IPS-15b (cell line): ENCODE data around the gene LMTK2.

Experiments
- H3K27me3 ChIP-seq: one replicate; pipeline ENCODE4 v1.6.1; 2013; ENCODE audit warnings: low read length; ENCODE audit not compliant: control insufficient read depth, insufficient read depth
- H3K36me3 ChIP-seq: one replicate; pipeline ENCODE4 v1.6.1; 2013; ENCODE audit warnings: low read length; ENCODE audit not compliant: control insufficient read depth, insufficient read depth
- H3K4me1 ChIP-seq: one replicate; pipeline ENCODE4 v1.6.1; 2013; ENCODE audit warnings: mild to moderate bottlenecking, low read length; ENCODE audit not compliant: control insufficient read depth, insufficient read depth
- H3K4me3 ChIP-seq: one replicate; pipeline ENCODE4 v1.5.1; 2013; ENCODE audit warnings: low read depth, low read length
- H3K9ac ChIP-seq: one replicate; pipeline ENCODE4 v1.6.1; 2013; ENCODE audit warnings: low read depth, mild to moderate bottlenecking, low read length
- H3K9me3 ChIP-seq: one replicate; pipeline ENCODE4 v1.6.1; 2013; ENCODE audit warnings: mild to moderate bottlenecking, low read length; ENCODE audit not compliant: control insufficient read depth, insufficient read depth

Gene LMTK2

GRCh38 chr7:98149116-98149692, 42.5 kb downstream of the LMTK2 start:
- H3K27me3 ChIP-seq = no peaks in the 10 kb centered on the region
- no peaks in the 10 kb centered on the region for H3K36me3 ChIP-seq
- no peak overlapping the region for H3K4me3 ChIP-seq
- no peak overlapping the region for H3K9ac ChIP-seq
- H3K4me1 ChIP-seq = no peaks in the 10 kb centered on the region
- no peaks in the 10 kb centered on the region for H3K9me3 ChIP-seq

- H3K36me3 ChIP-seq = peaks cover 3% of the 10 kb centered on the region
- H3K9ac ChIP-seq = no peak overlapping the region
- no peaks in the 10 kb centered on the region for H3K27me3 ChIP-seq
- no peaks in the 10 kb centered on the region for H3K9me3 ChIP-seq
- no peaks in the 10 kb centered on the region for H3K4me1 ChIP-seq
- H3K4me3 ChIP-seq = no peak overlapping the region
Observed at GRCh38 chr7:98151884-98152283, 45.2 kb downstream of the LMTK2 start.

- no peaks in the 10 kb centered on the region for H3K4me1 ChIP-seq
- no peak overlapping the region for H3K4me3 ChIP-seq
- no peaks in the 10 kb centered on the region for H3K9me3 ChIP-seq
- no peak overlapping the region for H3K9ac ChIP-seq
- peaks cover 4% of the 10 kb centered on the region for H3K36me3 ChIP-seq
- H3K27me3 ChIP-seq = no peaks in the 10 kb centered on the region
Observed at GRCh38 chr7:98156700-98157099, 50.0 kb downstream of the LMTK2 start.

GRCh38 chr7:98157761-98158160, 51.1 kb downstream of the LMTK2 start:
- peaks cover 4% of the 10 kb centered on the region for H3K36me3 ChIP-seq
- H3K4me3 ChIP-seq = no peak overlapping the region
- no peaks in the 10 kb centered on the region for H3K4me1 ChIP-seq
- H3K27me3 ChIP-seq = no peaks in the 10 kb centered on the region
- no peak overlapping the region for H3K9ac ChIP-seq
- no peaks in the 10 kb centered on the region for H3K9me3 ChIP-seq

GRCh38 chr7:98162758-98163157, 56.1 kb downstream of the LMTK2 start:
- no peaks in the 10 kb centered on the region for H3K27me3 ChIP-seq
- H3K4me1 ChIP-seq = peaks cover under 1% of the 10 kb centered on the region
- H3K9ac ChIP-seq = no peak overlapping the region
- no peak overlapping the region for H3K4me3 ChIP-seq
- no peaks in the 10 kb centered on the region for H3K9me3 ChIP-seq
- peaks cover 4% of the 10 kb centered on the region for H3K36me3 ChIP-seq

- no peaks in the 10 kb centered on the region for H3K27me3 ChIP-seq
- no peak overlapping the region for H3K4me3 ChIP-seq
- peaks cover 4% of the 10 kb centered on the region for H3K36me3 ChIP-seq
- no peaks in the 10 kb centered on the region for H3K9me3 ChIP-seq
- no peak overlapping the region for H3K9ac ChIP-seq
- peaks cover 2% of the 10 kb centered on the region for H3K4me1 ChIP-seq
Observed at GRCh38 chr7:98163269-98163668, 56.6 kb downstream of the LMTK2 start.

- Histone ChIP-seq H3K4me3 (no peak overlapping the region), H3K36me3 (peaks cover 4% of the 10 kb centered on the region), H3K4me1 (peaks cover 2% of the 10 kb centered on the region), H3K9me3 (no peaks in the 10 kb centered on the region), H3K27me3 (no peaks in the 10 kb centered on the region), H3K9ac (no peak overlapping the region)
Observed at GRCh38 chr7:98163704-98164494, 57.2 kb downstream of the LMTK2 start.

GRCh38 chr7:98165827-98166667, 59.4 kb downstream of the LMTK2 start:
- H3K27me3 ChIP-seq = no peaks in the 10 kb centered on the region
- no peaks in the 10 kb centered on the region for H3K9me3 ChIP-seq
- peaks cover 4% of the 10 kb centered on the region for H3K36me3 ChIP-seq
- no peak overlapping the region for H3K9ac ChIP-seq
- peaks cover 2% of the 10 kb centered on the region for H3K4me1 ChIP-seq
- no peak overlapping the region for H3K4me3 ChIP-seq

- no peaks in the 10 kb centered on the region for H3K9me3 ChIP-seq
- H3K4me3 ChIP-seq = no peak overlapping the region
- H3K27me3 ChIP-seq = no peaks in the 10 kb centered on the region
- peaks cover 7% of the 10 kb centered on the region for H3K36me3 ChIP-seq
- peaks cover 2% of the 10 kb centered on the region for H3K4me1 ChIP-seq
- H3K9ac ChIP-seq = no peak overlapping the region
Observed at GRCh38 chr7:98166668-98166970, 60.0 kb downstream of the LMTK2 start.

- Histone ChIP-seq H3K36me3 (peaks cover 7% of the 10 kb centered on the region), H3K9me3 (no peaks in the 10 kb centered on the region), H3K4me1 (peaks cover 2% of the 10 kb centered on the region), H3K27me3 (no peaks in the 10 kb centered on the region), H3K4me3 (no peak overlapping the region), H3K9ac (no peak overlapping the region)
Observed at GRCh38 chr7:98167653-98168052, 61.0 kb downstream of the LMTK2 start.

GRCh38 chr7:98168181-98168903, 61.7 kb downstream of the LMTK2 start:
- Histone ChIP-seq H3K4me1 (peaks cover 2% of the 10 kb centered on the region), H3K27me3 (no peaks in the 10 kb centered on the region), H3K4me3 (no peak overlapping the region), H3K9ac (no peak overlapping the region), H3K9me3 (no peaks in the 10 kb centered on the region), H3K36me3 (peaks cover 6% of the 10 kb centered on the region)
